GM12878 (cell line): Measurements from ENCODE around the gene TMEM132D. TPM values are rescaled to one million over a fixed set of nuclear protein-coding genes. Genes with fewer than 3 reads are reported as not detected.

Source experiments
- ATAC-seq: fragments of 200-7000 bp; cut with Tn5 transposase; 3 replicates; pipeline ENCODE4 v1.9.1; 2020; ENCODE audit warnings: mild to moderate bottlenecking, moderate library complexity
- BruUV-seq: library from RNA; stranded (reverse); fragments of 400-500 nt; replicated peaks from 2 replicates; lab custom pipeline; 2021; lab: Mats Ljungman, UMichigan
- CTCF ChIA-PET: fragments of 300-600 bp; sonication (Branson Sonifier 250); formaldehyde crosslinking; extraction: SDS; loops from one replicate; lab custom pipeline; 2021; ENCODE audit warnings: inconsistent platforms; lab: Yijun Ruan, JAX
- POLR2A ChIA-PET: fragments of 350-600 bp; formaldehyde crosslinking; extraction: SDS; loops from one replicate; lab custom pipeline; 2021; ENCODE audit warnings: inconsistent platforms; lab: Charles Lee
- RAD21 ChIA-PET: fragments of 300-600 bp; sonication (Branson Sonifier 250); formaldehyde crosslinking; loops from one replicate; lab custom pipeline; 2023; ENCODE audit warnings: antibody characterized with exemption; ENCODE audit not compliant: unreplicated experiment; lab: Charles Lee
- SMC1A ChIA-PET: fragments of 300-600 bp; sonication (Branson Sonifier 250); formaldehyde crosslinking; loops from one replicate; lab custom pipeline; 2023; ENCODE audit not compliant: unreplicated experiment, uncharacterized antibody; lab: Charles Lee
- DNase-seq: peaks from one replicate; pipeline ENCODE4 v3.0.0-alpha.2; 2011; ENCODE audit warnings: low read depth, low spot score
- FAIRE-seq: peaks from 3 replicates; lab custom pipeline; 2011; peaks lifted over from hg19 to GRCh38; lab: Jason Lieb, UNC
- H2AFZ ChIP-seq: 2 replicates; pipeline ENCODE4 v1.6.0; 2011; ENCODE audit warnings: low read depth, low read length, control low read depth; ENCODE audit not compliant: control insufficient read depth
- H3K27ac ChIP-seq: 2 replicates; pipeline ENCODE4 v1.5.1; 2011; ENCODE audit warnings: control low read depth; ENCODE audit not compliant: control insufficient read depth, insufficient read depth
- H3K27me3 ChIP-seq, 2 experiments: replicated peaks in 1 of 2; 2 replicates each; pipeline versions ENCODE4 v1.6.0 to v1.6.1; 2011; ENCODE audit warnings: low read length in 1 of 2; ENCODE audit not compliant: control insufficient read depth in 2 of 2, insufficient read depth in 2 of 2
- H3K36me3 ChIP-seq, 2 experiments: 2 replicates each; pipeline ENCODE4 v1.5.1; 2011; ENCODE audit warnings: low read length in 1 of 2; ENCODE audit not compliant: control insufficient read depth in 2 of 2, insufficient read depth in 2 of 2
- H3K4me1 ChIP-seq: 2 replicates; pipeline ENCODE4 v1.6.1; 2011; ENCODE audit warnings: mild to moderate bottlenecking, low read length, moderate library complexity, mixed read lengths; ENCODE audit not compliant: control insufficient read depth, insufficient read depth
- H3K4me2 ChIP-seq: 2 replicates; pipeline ENCODE4 v1.6.0; 2011; ENCODE audit warnings: control low read depth; ENCODE audit not compliant: control insufficient read depth, insufficient read depth
- H3K4me3 ChIP-seq: fragments of 200-600 bp; sonication (generic); 2 replicates; pipeline ENCODE4 v1.5.1; 2016
- H3K79me2 ChIP-seq: 2 replicates; pipeline ENCODE4 v1.6.0; 2011; ENCODE audit warnings: low read length; ENCODE audit not compliant: control insufficient read depth, insufficient read depth
- H3K9ac ChIP-seq: 2 replicates; pipeline ENCODE4 v1.8.0; 2011; ENCODE audit warnings: low read length, control low read depth, mixed read lengths; ENCODE audit not compliant: control insufficient read depth, insufficient read depth
- H3K9me3 ChIP-seq: replicated peaks from 3 replicates; pipeline ENCODE4 v1.5.1; 2011; ENCODE audit warnings: mild to moderate bottlenecking, low read length; ENCODE audit not compliant: control insufficient read depth, insufficient read depth
- H4K20me1 ChIP-seq: 2 replicates; pipeline ENCODE4 v1.6.0; 2011; ENCODE audit not compliant: control insufficient read depth, insufficient read depth
- EED ChIP-seq: sonication (generic); IDR thresholded peaks from 2 replicates; pipeline ENCODE4 v1.6.1; 2016; ENCODE audit warnings: antibody characterized with exemption, low read depth
- EP300 ChIP-seq, 2 experiments: fragments of 150-350 bp in 1 of 2; IDR thresholded peaks; 2 replicates each; pipeline ENCODE4 v1.6.1; 2011 to 2012; ENCODE audit warnings: low read depth in 2 of 2, low read length in 2 of 2, borderline replicate concordance in 1 of 2, improper control_type of control experiment in 1 of 2, inconsistent platforms in 1 of 2; ENCODE audit not compliant: control insufficient read depth in 1 of 2
- EZH2 ChIP-seq: IDR thresholded peaks from 2 replicates; pipeline ENCODE4 v1.6.1; 2012; ENCODE audit warnings: low read depth, mild to moderate bottlenecking, control low read depth, inconsistent platforms, low read length, borderline replicate concordance; ENCODE audit not compliant: control insufficient read depth
- FOXM1 ChIP-seq: IDR thresholded peaks from 2 replicates; pipeline ENCODE4 v1.6.1; 2012; ENCODE audit warnings: low read depth, mild to moderate bottlenecking, inconsistent platforms, low read length, moderate library complexity
- HDAC2 ChIP-seq: fragments of 200-600 bp; sonication (generic); IDR thresholded peaks from 2 replicates; pipeline ENCODE4 v1.6.1; 2017
- IKZF1 ChIP-seq: fragments of 450-650 bp; conservative IDR thresholded peaks from 2 replicates; pipeline ENCODE4 v1.6.1; 2017; ENCODE audit warnings: antibody characterized with exemption, mild to moderate bottlenecking
- KLF5 ChIP-seq: fragments of 450-650 bp; IDR thresholded peaks from 2 replicates; pipeline ENCODE4 v1.6.1; 2014; ENCODE audit warnings: mild to moderate bottlenecking; ENCODE audit not compliant: partially characterized antibody
- NFYA ChIP-seq: IDR thresholded peaks from 2 replicates; pipeline ENCODE4 v1.6.1; 2011; ENCODE audit warnings: low read depth, mild to moderate bottlenecking, low read length, improper control_type of control experiment, borderline replicate concordance
- PAX5 ChIP-seq: IDR thresholded peaks from 2 replicates; pipeline ENCODE4 v1.6.1; 2011; ENCODE audit warnings: low read depth, low read length, borderline replicate concordance
- PAX8 ChIP-seq: fragments of 450-650 bp; IDR thresholded peaks from 2 replicates; pipeline ENCODE4 v1.6.1; 2017; ENCODE audit warnings: mild to moderate bottlenecking, moderate library complexity
- PML ChIP-seq: IDR thresholded peaks from 2 replicates; pipeline ENCODE4 v1.6.1; 2012; ENCODE audit warnings: low read length, inconsistent platforms
- POU2F2 ChIP-seq: IDR thresholded peaks from 3 replicates; pipeline ENCODE4 v1.6.1; 2011; ENCODE audit warnings: low read depth, mild to moderate bottlenecking, low read length, borderline replicate concordance
- RCOR1 ChIP-seq: conservative IDR thresholded peaks from 2 replicates; pipeline ENCODE4 v1.6.1; 2012; ENCODE audit warnings: low read depth, low read length, improper control_type of control experiment
- RUNX3 ChIP-seq: IDR thresholded peaks from 2 replicates; pipeline ENCODE4 v1.6.1; 2012; ENCODE audit warnings: low read length, inconsistent platforms
- STAT1 ChIP-seq: fragments of 450-650 bp; conservative IDR thresholded peaks from 2 replicates; pipeline ENCODE4 v1.6.1; 2014; ENCODE audit warnings: antibody characterized with exemption, mild to moderate bottlenecking
- TARDBP ChIP-seq: IDR thresholded peaks from 2 replicates; pipeline ENCODE4 v1.6.1; 2016; ENCODE audit warnings: borderline replicate concordance
- TCF12 ChIP-seq: IDR thresholded peaks from 2 replicates; pipeline ENCODE4 v1.6.1; 2011; ENCODE audit warnings: low read depth, mild to moderate bottlenecking, low read length
- USF2 ChIP-seq: IDR thresholded peaks from 2 replicates; pipeline ENCODE4 v1.6.1; 2011; ENCODE audit warnings: low read depth, low read length, improper control_type of control experiment, borderline replicate concordance
- YY1 ChIP-seq: IDR thresholded peaks from 2 replicates; pipeline ENCODE4 v1.6.1; 2011; ENCODE audit warnings: low read depth, mild to moderate bottlenecking, low read length
- ZNF24 ChIP-seq: fragments of 450-650 bp; IDR thresholded peaks from 2 replicates; pipeline ENCODE4 v1.6.1; 2017; ENCODE audit warnings: antibody characterized with exemption, mild to moderate bottlenecking
- WGBS: methylation state at CpG from one replicate; pipeline ENCODE4 v1.1.6; 2016; ENCODE audit warnings: low lambda C conversion rate; ENCODE audit not compliant: insufficient replicate concordance, insufficient coverage; ENCODE audit errors: missing lambda C conversion rate; 5-methylcytosine and 5-hydroxymethylcytosine counted together
- in situ Hi-C: fragments of 300-500 bp; cut with MboI; formaldehyde crosslinking; loops from 9 replicates; pipeline ENCODE4 v1.14.3; 2018; ENCODE audit warnings: mixed read lengths
- intact Hi-C: fragments of 100-400 bp; cut with micrococcal nuclease; formaldehyde crosslinking; loops from one replicate; pipeline ENCODE4 v1.14.2; 2022; ENCODE audit not compliant: unreplicated experiment
- polyA plus RNA-seq, 11 experiments: library from polyadenylated mRNA; depleted of rRNA in 4 of 11; unstranded in 6 of 11; stranded (reverse) in 5 of 11; fragments of >200 nt; fragmentation: Nextera tagmentation in 4 of 11; fragmentation: Illumina TruSeq in 1 of 11; extraction: Ambion mirVana in 4 of 11; extraction: Trizol in 1 of 11; gene quantifications; 1 replicate in 1 of 11; 2 replicates in 10 of 11; pipeline versions ENCODE4 v1.2.1 to v1.2.3, GENCODE V29; 2011 to 2016; ENCODE audit warnings: inconsistent platforms in 2 of 11, missing spikeins in 2 of 11, low read depth in 1 of 11
- total RNA-seq, 4 experiments: library from RNA; depleted of rRNA in 3 of 4; stranded (reverse); fragments of >200 nt in 3 of 4; fragmentation: Illumina TruSeq in 1 of 4; extraction: Trizol in 1 of 4; gene quantifications; 2 replicates each; pipeline versions ENCODE4 v1.2.1 to v1.2.3, GENCODE V29; 2013 to 2021

The TMEM132D gene
- total and polyA plus RNA-seq, 10 of the 15 experiments (the other 5 are each of a cell fraction or from before 2014, with no cell fraction given): under 0.01 to 0.12 (median 0.02) TPM; not detected in 3

GRCh38 chr12:129870796-129871195 is 33.0 kb downstream of the TMEM132D start:
- FAIRE-seq (no peak), DNase-seq (no peak), ATAC-seq (no peak)
- WGBS: 27% methylated on average over 5 of the region's 5 CpGs
- no peaks in the 10 kb centered on the region for H3K4me1 ChIP-seq
- H3K9ac ChIP-seq: no peak overlapping the region
- in situ Hi-C loops (no loop called here), intact Hi-C loops (no loop called here)
- no peak overlapping the region for H3K4me3 ChIP-seq
- ChIA-PET SMC1A (no interaction called here), CTCF (no interaction called here), RAD21 (no interaction called here), POLR2A (no interaction called here)
- no peaks in the 10 kb centered on the region for H3K36me3 ChIP-seq
- H3K27me3 ChIP-seq: no peaks in the 10 kb centered on the region
- BruUV-seq: no TSS peak
- no peak overlapping the region for H3K4me2 ChIP-seq
- H3K79me2 ChIP-seq: no peaks in the 10 kb centered on the region
- TF ChIP-seq IKZF1 (no peak), RCOR1 (no peak), EED (no peak)
- H4K20me1 ChIP-seq: no peaks in the 10 kb centered on the region
- H2AFZ ChIP-seq: no peak overlapping the region
- H3K27ac ChIP-seq: no peak overlapping the region
- H3K9me3 ChIP-seq: no peaks in the 10 kb centered on the region

- no peaks in the 10 kb centered on the region for H3K36me3 ChIP-seq
- POLR2A ChIA-PET: no interaction called here
- no peak overlapping the region for H3K27ac ChIP-seq
- intact Hi-C loops (no loop called here), in situ Hi-C loops (no loop called here)
- no peak overlapping the region for H2AFZ ChIP-seq
- no peaks in the 10 kb centered on the region for H4K20me1 ChIP-seq
- no peaks in the 10 kb centered on the region for H3K4me1 ChIP-seq
- H3K79me2 ChIP-seq: no peaks in the 10 kb centered on the region
- BruUV-seq: no TSS peak
- no peaks in the 10 kb centered on the region for H3K9me3 ChIP-seq
- no peak overlapping the region for H3K9ac ChIP-seq
- H3K4me3 ChIP-seq: no peak overlapping the region
- DNase-seq (no peak), FAIRE-seq (no peak), ATAC-seq (no peak)
- RAD21 ChIA-PET: no interaction called here
- no peak overlapping the region for H3K4me2 ChIP-seq
- SMC1A ChIA-PET: no interaction called here
- CTCF ChIA-PET: no interaction called here
- WGBS: 0% methylated on average over 2 of the region's 2 CpGs
- no peaks in the 10 kb centered on the region for H3K27me3 ChIP-seq
- TF ChIP-seq NFYA: no peak
- no peak for TF ChIP-seq RUNX3
- TF ChIP-seq POU2F2: no peak
- TF ChIP-seq FOXM1: no peak
- no peak for TF ChIP-seq KLF5
- TF ChIP-seq EP300 (IDR thresholded peaks at IDR 0.05; ENCODE audit: borderline replicate concordance in 1 of 2, control insufficient read depth in 1 of 2, low read depth in 2 of 2, low read length in 2 of 2): no peak
- TF ChIP-seq STAT1: no peak
- TF ChIP-seq USF2: no peak
- no peak for TF ChIP-seq YY1
- TF ChIP-seq TCF12: no peak
- TF ChIP-seq EZH2: no peak
- no peak for TF ChIP-seq ZNF24
- no peak for TF ChIP-seq PML
- no peak for TF ChIP-seq HDAC2
- TF ChIP-seq PAX8: no peak
- TF ChIP-seq PAX5: no peak
- no peak for TF ChIP-seq TARDBP
Measured at GRCh38 chr12:129870136-129870535, 33.7 kb downstream of the TMEM132D start.
